ENCODE results near the gene MRPL21. TPM values are rescaled to one million over a fixed set of nuclear protein-coding genes. Genes with fewer than 3 reads are reported as not detected.

Gene MRPL21
- total RNA-seq, 1 donor from 2014 or later = 64.4 TPM

- H3K27ac Mint-ChIP-seq (ENCODE audit: unreplicated experiment) = no peak overlapping the region
- no peak for DNase-seq (ENCODE audit: low read depth, low spot score)
- no peak for TF ChIP-seq CTCF (conservative IDR thresholded peaks at IDR 0.05)
These were observed 23.9 kb upstream of the MRPL21 start for GRCh38 chr11:68927280-68928135.

GRCh38 chr11:68925611-68926010 is 22.0 kb upstream of the MRPL21 start:
- no peak for TF ChIP-seq CTCF (conservative IDR thresholded peaks at IDR 0.05)
- peaks cover 56% of the 10 kb centered on the region for H3K36me3 Mint-ChIP-seq (ENCODE audit: low read depth)
- H3K4me3 Mint-ChIP-seq = no peak overlapping the region
- H3K27ac Mint-ChIP-seq (ENCODE audit: unreplicated experiment) = no peak overlapping the region
- peaks cover 6% of the 10 kb centered on the region for H3K9me3 Mint-ChIP-seq
- DNase-seq (ENCODE audit: low read depth, low spot score) = no peak
- H3K4me1 Mint-ChIP-seq = no peaks in the 10 kb centered on the region
- no peaks in the 10 kb centered on the region for H3K27me3 Mint-ChIP-seq (ENCODE audit: low read depth)

More at GRCh38 chr11:68927280-68928135, 23.9 kb upstream of the MRPL21 start:
- no peaks in the 10 kb centered on the region for H3K4me1 Mint-ChIP-seq
- no peak overlapping the region for H3K4me3 Mint-ChIP-seq
- H3K9me3 Mint-ChIP-seq = peaks cover 6% of the 10 kb centered on the region
- peaks cover 50% of the 10 kb centered on the region for H3K36me3 Mint-ChIP-seq (ENCODE audit: low read depth)
- H3K27me3 Mint-ChIP-seq (ENCODE audit: low read depth) = no peaks in the 10 kb centered on the region

GRCh38 chr11:68924073-68924925 is 20.7 kb upstream of the MRPL21 start:
- no peak for DNase-seq (ENCODE audit: low read depth, low spot score)
- Mint-ChIP-seq H3K27me3 (ENCODE audit: low read depth) (no peaks in the 10 kb centered on the region), H3K36me3 (ENCODE audit: low read depth) (peaks cover 48% of the 10 kb centered on the region), H3K27ac (ENCODE audit: unreplicated experiment) (no peak overlapping the region), H3K4me1 (no peaks in the 10 kb centered on the region), H3K9me3 (peaks cover 6% of the 10 kb centered on the region), H3K4me3 (no peak overlapping the region)
- TF ChIP-seq CTCF (conservative IDR thresholded peaks at IDR 0.05) = no peak

GRCh38 chr11:68923614-68924013 is 20.0 kb upstream of the MRPL21 start:
- Mint-ChIP-seq H3K27me3 (ENCODE audit: low read depth) (no peaks in the 10 kb centered on the region), H3K4me1 (no peaks in the 10 kb centered on the region), H3K9me3 (peaks cover 6% of the 10 kb centered on the region), H3K27ac (ENCODE audit: unreplicated experiment) (no peak overlapping the region), H3K4me3 (no peak overlapping the region), H3K36me3 (ENCODE audit: low read depth) (peaks cover 48% of the 10 kb centered on the region)
- TF ChIP-seq CTCF (conservative IDR thresholded peaks at IDR 0.05) = no peak
- DNase-seq (ENCODE audit: low read depth, low spot score) = no peak

- Mint-ChIP-seq H3K9me3 (no peaks in the 10 kb centered on the region), H3K4me3 (no peak overlapping the region), H3K27me3 (ENCODE audit: low read depth) (no peaks in the 10 kb centered on the region), H3K36me3 (ENCODE audit: low read depth) (peaks cover 5% of the 10 kb centered on the region), H3K4me1 (no peaks in the 10 kb centered on the region), H3K27ac (ENCODE audit: unreplicated experiment) (no peak overlapping the region)
- no peak for TF ChIP-seq CTCF (conservative IDR thresholded peaks at IDR 0.05)
- DNase-seq (ENCODE audit: low read depth, low spot score) = no peak
These were observed 12.8 kb upstream of the MRPL21 start for GRCh38 chr11:68916439-68916838.

Data from neural crest cell (in vitro differentiated cells).